Measurements from ENCODE around the gene GCN1. TPM values are rescaled to one million over a fixed set of nuclear protein-coding genes. Genes with fewer than 3 reads are reported as not detected.
A peak's percentile ranks its signal among the peaks of the same experiment; 100 is the strongest.

Gene GCN1
- total and polyA plus RNA-seq, 10 of the 15 experiments (the other 5 are each of a cell fraction or from before 2014, with no cell fraction given): 10.8 to 150 (median 58.3) TPM

- TF ChIP-seq ZBTB11 (CRISPR knock-in tag; IDR thresholded peaks at IDR 0.05) (no peak), RAD21 (IDR thresholded peaks at IDR 0.05; ENCODE audit: insufficient read depth, low read depth, low read length) (0 out of 2 replicates have a peak, but pooled peaks have one; percentile 10), TBL1XR1 (IDR thresholded peaks at IDR 0.05; ENCODE audit: low read depth, low read length) (no peak), RFX5 (IDR thresholded peaks at IDR 0.05; ENCODE audit: low read depth, low read length) (no peak), POLR2A (IDR thresholded peaks at IDR 0.05; ENCODE audit: low read depth, low read length) (peak; percentile 3), BHLHE40 (IDR thresholded peaks at IDR 0.05; ENCODE audit: borderline replicate concordance in 1 of 2, low read depth in 2 of 2, low read length in 1 of 2) (peak in 1 of 2 experiments; percentile 12; a peak in 1 of 4 replicates), EGR1 (IDR thresholded peaks at IDR 0.05; ENCODE audit: borderline replicate concordance in 1 of 2, low read depth in 2 of 2, low read length in 2 of 2) (no peak), ETV6 (conservative IDR thresholded peaks at IDR 0.05 in 1 of 2, IDR thresholded peaks at IDR 0.05 in 1 of 2; ENCODE audit: borderline replicate concordance in 1 of 2, low read depth in 1 of 2) (0 out of 4 replicates have a peak, but pooled peaks of 1 of the 2 experiments have one; percentile 27), TCF3 (IDR thresholded peaks at IDR 0.05; ENCODE audit: borderline replicate concordance, insufficient read depth, low read depth, low read length) (no peak), SPI1 (IDR thresholded peaks at IDR 0.05; ENCODE audit: borderline replicate concordance, insufficient read depth, low read depth, low read length) (peak; percentile 89), ZNF592 (IDR thresholded peaks at IDR 0.05) (no peak), CTCF (IDR thresholded peaks at IDR 0.05 in 2 of 3, conservative IDR thresholded peaks at IDR 0.05 in 1 of 3; ENCODE audit: control insufficient read depth in 2 of 3, extremely low read depth in 1 of 3, insufficient read depth in 1 of 3, low read depth in 3 of 3, low read length in 3 of 3) (0 out of 6 replicates have a peak, but pooled peaks have one; percentile 4 to 12 (median 8)), NBN (IDR thresholded peaks at IDR 0.05) (peak; percentile 44; the same call in 1 of the 2 replicates), IKZF1 (conservative IDR thresholded peaks at IDR 0.05) (peak; percentile 47), NRF1 (conservative IDR thresholded peaks at IDR 0.05; ENCODE audit: low read depth, low read length) (0 out of 2 replicates have a peak, but pooled peaks have one; percentile 11)
These were observed 83.7 kb downstream of the GCN1 start (continued) for GRCh38 chr12:120110550-120111501.
